HFF-Myc (cell line): ENCODE data around the gene TNFRSF13B.
A peak's percentile ranks its signal among the peaks of the same experiment; 100 is the strongest.
"Not testable (repeated sequence)": the region's sequence is repeated elsewhere in the genome, so short reads cannot be mapped to it uniquely, and the experiment has no call there.

ENCODE experiments used
- DNase-seq: peaks from one replicate; pipeline ENCODE4 v3.0.0-alpha.2; 2011; ENCODE audit warnings: low read depth; ENCODE audit errors: extremely low read depth
- H3K4me3 ChIP-seq: replicated peaks from 2 replicates; pipeline ENCODE4 v1.5.1; 2011; ENCODE audit warnings: low read depth, mild to moderate bottlenecking, control low read depth, low read length
- CTCF ChIP-seq: IDR thresholded peaks from 2 replicates; pipeline ENCODE4 v1.5.1; 2012; ENCODE audit warnings: mild to moderate bottlenecking, low read depth, low read length, control low read depth; ENCODE audit errors: missing control alignments

TNFRSF13B gene

DNA sequence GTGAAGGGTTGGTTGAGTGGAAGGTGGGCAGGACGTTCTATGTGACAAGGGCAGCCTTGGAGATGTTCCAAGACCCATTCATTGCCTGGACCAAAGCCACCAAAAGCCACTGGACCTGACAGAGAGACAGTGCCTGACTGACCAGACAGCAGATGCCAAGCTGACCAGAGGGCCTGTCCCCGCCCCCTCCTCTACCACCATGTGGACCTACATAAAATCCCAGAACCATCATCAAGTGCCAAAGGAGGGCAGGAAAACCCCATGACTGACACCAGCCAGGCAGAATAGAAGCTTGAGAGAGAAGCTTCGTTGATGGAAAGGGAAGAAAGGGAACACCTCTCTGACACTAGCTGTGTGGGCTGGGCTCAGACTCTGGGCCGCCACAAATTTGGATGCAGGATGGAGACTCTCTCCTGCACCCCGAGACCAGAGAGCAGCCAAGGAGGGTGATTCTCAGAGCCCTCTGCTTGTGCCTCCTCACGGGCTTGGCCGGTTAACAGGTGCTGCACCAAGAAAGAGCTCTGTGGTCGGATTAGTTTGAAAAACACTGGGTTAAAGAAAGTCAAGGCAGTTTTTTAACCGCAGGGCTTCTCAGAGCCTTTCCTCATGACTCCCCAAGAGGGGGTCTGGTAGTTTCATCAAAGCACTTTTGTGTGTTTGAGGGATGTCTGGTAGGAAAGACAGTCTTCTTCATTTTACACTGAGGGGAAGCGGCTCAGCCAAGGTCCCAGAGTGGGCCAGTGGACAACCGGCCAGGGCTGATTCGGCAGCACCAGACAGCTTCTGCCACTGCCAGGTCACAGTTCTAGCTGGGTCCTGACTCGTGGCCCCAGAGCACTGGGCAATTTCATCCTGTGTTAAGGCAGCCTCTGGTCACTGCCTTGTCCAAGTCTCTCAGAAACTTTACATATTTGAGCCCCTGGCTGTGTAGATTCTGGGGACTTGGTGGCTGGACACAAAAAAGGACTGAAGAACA is 1.7 kb downstream of the TNFRSF13B start:
- no peak overlapping the region for H3K4me3 ChIP-seq
- TF ChIP-seq CTCF, result no peak
- DNase-seq, result no peak

DNA sequence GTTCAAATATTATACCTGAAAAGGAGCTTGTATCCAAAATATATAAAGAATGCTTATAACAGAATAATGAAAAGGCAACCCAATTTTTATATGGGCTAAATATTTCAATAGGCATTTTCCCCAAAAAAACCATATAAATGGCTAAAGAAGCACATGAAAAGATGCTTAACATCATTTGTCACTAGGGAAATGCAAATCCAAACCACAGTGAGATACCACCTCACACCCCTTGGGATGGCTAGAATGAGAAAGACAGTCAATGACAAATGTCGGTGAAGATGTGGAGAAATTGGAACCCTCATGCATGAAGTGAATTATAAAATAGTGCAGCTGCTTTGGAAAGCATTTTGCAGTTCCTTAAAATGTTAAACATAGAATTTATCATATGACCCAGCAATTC is 3.1 kb downstream of the TNFRSF13B start:
- no peak for DNase-seq
- no peak overlapping the region for H3K4me3 ChIP-seq
- TF ChIP-seq CTCF, result no peak

DNA sequence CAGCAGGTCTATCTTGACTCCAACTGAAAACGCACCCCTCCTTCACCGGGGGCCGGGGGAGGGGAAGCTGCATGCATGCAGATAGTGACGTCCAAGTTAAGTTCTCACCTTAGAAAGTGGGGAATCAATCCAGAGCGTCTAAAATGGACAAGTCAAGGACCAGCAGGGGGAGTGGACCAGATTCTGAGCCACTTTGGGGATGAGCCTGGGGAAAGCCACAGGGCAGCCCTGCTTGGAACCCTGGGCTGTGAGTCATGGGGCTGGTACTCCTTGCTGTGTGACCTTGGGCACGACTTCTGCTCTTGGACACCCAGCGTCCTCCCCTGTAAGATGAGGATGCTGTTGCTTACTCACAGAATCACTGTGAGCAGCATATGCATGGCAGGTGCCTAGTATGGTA is 9.1 kb downstream of the TNFRSF13B start:
- no peak for DNase-seq
- no peak overlapping the region for H3K4me3 ChIP-seq
- TF ChIP-seq CTCF, result peak; percentile 26

- TF ChIP-seq CTCF, result no peak
- no peak overlapping the region for H3K4me3 ChIP-seq
- DNase-seq, result no peak
These were observed 10.1 kb downstream of the TNFRSF13B start for GRCh38 chr17:16961792-16962191.

- H3K4me3 ChIP-seq, DNase-seq: not testable (repeated sequence)
These were observed 10.9 kb downstream of the TNFRSF13B start for GRCh38 chr17:16961022-16961421.

GRCh38 chr17:16955011-16955410 is 16.9 kb downstream of the TNFRSF13B start:
- not testable (repeated sequence) for H3K4me3 ChIP-seq, DNase-seq

DNA sequence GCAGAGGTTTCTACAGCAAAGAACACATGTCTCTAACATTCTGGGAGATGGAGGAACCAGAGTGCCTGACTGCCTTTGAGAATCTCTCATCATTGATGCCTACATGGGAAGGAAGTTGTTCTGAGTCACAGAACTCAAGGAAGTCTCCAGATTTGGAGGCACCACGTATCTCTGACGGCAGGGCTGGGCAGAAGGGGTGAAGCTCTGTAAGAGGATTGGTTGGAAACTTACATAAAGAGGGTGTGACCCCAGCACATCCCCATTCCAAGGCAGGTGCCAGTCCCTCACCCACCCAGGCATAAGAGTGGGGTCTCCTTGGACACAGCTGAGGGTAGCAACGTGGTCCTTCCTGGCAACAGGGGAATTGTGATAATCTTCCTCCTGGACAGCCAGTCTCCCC is 17.4 kb downstream of the TNFRSF13B start:
- no peak for DNase-seq
- no peak for TF ChIP-seq CTCF
- H3K4me3 ChIP-seq, result no peak overlapping the region

DNA sequence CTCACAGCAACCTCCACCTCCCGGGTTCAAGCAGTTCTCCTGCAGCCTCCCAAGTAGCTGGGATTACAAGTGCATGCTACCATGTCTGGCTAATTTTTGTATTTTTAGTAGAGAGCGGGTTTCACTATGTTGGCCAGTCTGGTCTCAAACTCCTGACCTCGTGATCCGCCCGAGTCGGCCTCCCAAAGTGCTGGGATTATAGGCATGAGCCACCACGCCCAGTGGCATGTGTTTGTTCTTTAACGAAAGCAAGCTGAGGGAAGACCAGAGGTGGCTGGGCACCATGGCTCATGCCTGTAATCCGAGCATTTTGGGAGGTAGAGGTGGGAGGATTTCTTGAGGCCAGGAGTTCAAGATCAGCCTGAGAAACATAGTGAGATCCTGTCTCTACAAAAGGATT is 18.1 kb downstream of the TNFRSF13B start:
- no peak overlapping the region for H3K4me3 ChIP-seq
- no peak for DNase-seq
- no peak for TF ChIP-seq CTCF
